H1 (cell line): ENCODE data around the gene NME7.

Source experiments
- ATF3 ChIP-seq: IDR thresholded peaks from 2 replicates; pipeline ENCODE4 v1.6.1; 2011; ENCODE audit warnings: low read depth, mild to moderate bottlenecking, low read length; ENCODE audit not compliant: insufficient read depth
- CTCF ChIP-seq, 3 experiments: IDR thresholded peaks; 1 replicate in 2 of 3; 2 replicates in 1 of 3; pipeline versions ENCODE4 v1.5.1 to v1.6.1; 2011; ENCODE audit warnings: low read length in 3 of 3, mild to moderate bottlenecking in 3 of 3, inconsistent platforms in 2 of 3, low read depth in 1 of 3, moderate library complexity in 1 of 3; ENCODE audit not compliant: insufficient read depth in 1 of 3; ENCODE audit errors: control extremely low read depth in 1 of 3
- EP300 ChIP-seq, 2 experiments: IDR thresholded peaks; 1 replicate in 1 of 2; 2 replicates in 1 of 2; pipeline ENCODE4 v1.6.1; 2011 to 2012; ENCODE audit warnings: low read depth in 2 of 2, low read length in 2 of 2, mild to moderate bottlenecking in 2 of 2, borderline replicate concordance in 1 of 2, inconsistent platforms in 1 of 2, moderate library complexity in 1 of 2
- EZH2 ChIP-seq: fragments of 200-600 bp; sonication (generic); IDR thresholded peaks from 2 replicates; pipeline ENCODE4 v1.7.1; 2012; ENCODE audit warnings: low read depth, mild to moderate bottlenecking, moderate library complexity, low read length, inconsistent platforms; ENCODE audit not compliant: severe bottlenecking
- GABPA ChIP-seq: IDR thresholded peaks from 2 replicates; pipeline ENCODE4 v1.6.1; 2011; ENCODE audit warnings: mild to moderate bottlenecking, low read length, moderate library complexity, borderline replicate concordance; ENCODE audit not compliant: insufficient read depth
- JUN ChIP-seq: IDR thresholded peaks from 2 replicates; pipeline ENCODE4 v1.6.1; 2011; ENCODE audit warnings: low read depth, mild to moderate bottlenecking, improper control_type of control experiment, low read length
- MAX ChIP-seq: IDR thresholded peaks from 2 replicates; pipeline ENCODE4 v1.6.1; 2012; ENCODE audit warnings: inconsistent platforms
- POLR2A ChIP-seq, 2 experiments: IDR thresholded peaks; 1 replicate in 1 of 2; 2 replicates in 1 of 2; pipeline ENCODE4 v1.6.1; 2011; ENCODE audit warnings: low read depth in 2 of 2, low read length in 2 of 2, mild to moderate bottlenecking in 2 of 2; ENCODE audit errors: control extremely low read depth in 1 of 2
- POLR2AphosphoS5 ChIP-seq: IDR thresholded peaks from 2 replicates; pipeline ENCODE4 v1.6.1; 2011; ENCODE audit warnings: low read depth, low read length
- RNF2 ChIP-seq: fragments of 200-900, 300-1000 bp; sonication (generic); IDR thresholded peaks from 2 replicates; pipeline ENCODE4 v1.7.1; 2016; ENCODE audit warnings: borderline replicate concordance, low read depth, mild to moderate bottlenecking, antibody characterized with exemption, low read length; ENCODE audit not compliant: poor library complexity, severe bottlenecking; ENCODE audit errors: missing control alignments
- SIRT6 ChIP-seq: IDR thresholded peaks from one replicate; pipeline ENCODE4 v1.7.1; 2012; ENCODE audit warnings: low read length, inconsistent platforms
- TAF1 ChIP-seq: IDR thresholded peaks from 2 replicates; pipeline ENCODE4 v1.6.1; 2011; ENCODE audit warnings: mild to moderate bottlenecking, low read depth, low read length

- no peak for TF ChIP-seq CTCF (IDR thresholded peaks at IDR 0.05; ENCODE audit: control extremely low read depth in 1 of 3, insufficient read depth in 1 of 3, low read depth in 1 of 3, low read length in 3 of 3)
- no peak for TF ChIP-seq ATF3
- no peak for TF ChIP-seq RNF2
- TF ChIP-seq POLR2A (IDR thresholded peaks at IDR 0.05; ENCODE audit: control extremely low read depth in 1 of 2, low read depth in 2 of 2, low read length in 2 of 2) = no peak
- no peak for TF ChIP-seq JUN
- TF ChIP-seq POLR2AphosphoS5 = no peak
- no peak for TF ChIP-seq EZH2
- no peak for TF ChIP-seq EP300 (IDR thresholded peaks at IDR 0.05; ENCODE audit: borderline replicate concordance in 1 of 2, low read depth in 2 of 2, low read length in 2 of 2)
- no peak for TF ChIP-seq GABPA
- no peak for TF ChIP-seq MAX
- TF ChIP-seq SIRT6 = no peak
- TF ChIP-seq TAF1 = no peak
Observed at GRCh38 chr1:169094897-169095569, 272.6 kb downstream of the NME7 start.
